ENCODE data around the gene HECTD4. TPM values are rescaled to one million over a fixed set of nuclear protein-coding genes. Genes with fewer than 3 reads are reported as not detected.
"Not testable (repeated sequence)": the region's sequence is repeated elsewhere in the genome, so short reads cannot be mapped to it uniquely, and the experiment has no call there.

Gene HECTD4
- total RNA-seq, 2 experiments from 2014 or later = 43.2 to 44.7 TPM

- Mint-ChIP-seq H3K36me3 (ENCODE audit: low read depth) (peaks cover 3% of the 10 kb centered on the region), H3K27ac (peak overlapping the region; percentile 25), H3K4me3 (no peak overlapping the region), H3K9me3 (no peaks in the 10 kb centered on the region), H3K4me1 (peaks cover 5% of the 10 kb centered on the region), H3K27me3 (no peaks in the 10 kb centered on the region)
- POLR2A ChIA-PET = no interaction called here
- CTCF ChIA-PET = interaction anchor here (0.6 to 1.3 kb wide), 3 partner anchors 15 to 1903 kb away, joined by 3 to 7 read pairs (median 5); no protein-coding TSS in a partner anchor
- no peak for DNase-seq
Observed at GRCh38 chr12:112167031-112167461, 215.2 kb downstream of the HECTD4 start.

GRCh38 chr12:112166051-112167015, 215.9 kb downstream of the HECTD4 start:
- no peak for DNase-seq
- no peaks in the 10 kb centered on the region for H3K9me3 Mint-ChIP-seq
- no peaks in the 10 kb centered on the region for H3K27me3 Mint-ChIP-seq
- POLR2A ChIA-PET = no interaction called here
- no peak overlapping the region for H3K4me3 Mint-ChIP-seq
- peak overlapping the region; percentile 25 for H3K27ac Mint-ChIP-seq
- CTCF ChIA-PET = interaction anchor here (0.6 to 1.3 kb wide), 3 partner anchors 15 to 1902 kb away, joined by 3 to 7 read pairs (median 5); no protein-coding TSS in a partner anchor
- H3K4me1 Mint-ChIP-seq = peaks cover 5% of the 10 kb centered on the region
- peaks cover 8% of the 10 kb centered on the region for H3K36me3 Mint-ChIP-seq (ENCODE audit: low read depth)

- no peak overlapping the region for H3K4me3 Mint-ChIP-seq
- no peaks in the 10 kb centered on the region for H3K9me3 Mint-ChIP-seq
- no peaks in the 10 kb centered on the region for H3K27me3 Mint-ChIP-seq
- no peak overlapping the region for H3K27ac Mint-ChIP-seq
- H3K36me3 Mint-ChIP-seq (ENCODE audit: low read depth) = peaks cover 14% of the 10 kb centered on the region
- no peak for DNase-seq
- CTCF ChIA-PET = interaction anchor here (3.0 kb wide), 1 partner anchor 13 kb away, joined by 12 read pairs; no protein-coding TSS in a partner anchor
- POLR2A ChIA-PET = no interaction called here
- peaks cover 5% of the 10 kb centered on the region for H3K4me1 Mint-ChIP-seq
Observed at GRCh38 chr12:112165624-112166023, 216.6 kb downstream of the HECTD4 start.

GRCh38 chr12:112164011-112164660, 218.1 kb downstream of the HECTD4 start:
- ChIA-PET POLR2A (no interaction called here), CTCF (interaction anchor here (1.4 to 3.0 kb wide), 2 partner anchors 11 to 12 kb away, joined by 4 to 12 read pairs; no protein-coding TSS in a partner anchor)
- Mint-ChIP-seq H3K27me3 (no peaks in the 10 kb centered on the region), H3K36me3 (ENCODE audit: low read depth) (peaks cover 25% of the 10 kb centered on the region), H3K4me3 (no peak overlapping the region), H3K9me3 (no peaks in the 10 kb centered on the region), H3K4me1 (peaks cover 7% of the 10 kb centered on the region), H3K27ac (no peak overlapping the region)
- no peak for DNase-seq

GRCh38 chr12:112163471-112163991, 218.7 kb downstream of the HECTD4 start:
- H3K27ac Mint-ChIP-seq = no peak overlapping the region
- peaks cover 31% of the 10 kb centered on the region for H3K36me3 Mint-ChIP-seq (ENCODE audit: low read depth)
- no peaks in the 10 kb centered on the region for H3K27me3 Mint-ChIP-seq
- no peaks in the 10 kb centered on the region for H3K9me3 Mint-ChIP-seq
- ChIA-PET CTCF (interaction anchor here (1.4 to 3.0 kb wide), 2 partner anchors 10 to 13 kb away, joined by 4 to 12 read pairs; no protein-coding TSS in a partner anchor), POLR2A (no interaction called here)
- no peak overlapping the region for H3K4me3 Mint-ChIP-seq
- no peak for DNase-seq
- H3K4me1 Mint-ChIP-seq = peaks cover 14% of the 10 kb centered on the region

GRCh38 chr12:112163056-112163455, 219.2 kb downstream of the HECTD4 start:
- DNase-seq = no peak
- H3K9me3 Mint-ChIP-seq = peaks cover 3% of the 10 kb centered on the region
- POLR2A ChIA-PET = no interaction called here
- CTCF ChIA-PET = interaction anchor here (1.4 to 3.0 kb wide), 3 partner anchors 10 to 15 kb away, joined by 4 to 12 read pairs (median 4); no protein-coding TSS in a partner anchor
- H3K27ac Mint-ChIP-seq = no peak overlapping the region
- H3K36me3 Mint-ChIP-seq (ENCODE audit: low read depth) = peaks cover 36% of the 10 kb centered on the region
- H3K4me3 Mint-ChIP-seq = no peak overlapping the region
- H3K4me1 Mint-ChIP-seq = peaks cover 18% of the 10 kb centered on the region
- no peaks in the 10 kb centered on the region for H3K27me3 Mint-ChIP-seq

GRCh38 chr12:112162241-112162790, 219.9 kb downstream of the HECTD4 start:
- Mint-ChIP-seq H3K36me3 (ENCODE audit: low read depth) (peaks cover 44% of the 10 kb centered on the region), H3K27me3 (no peaks in the 10 kb centered on the region), H3K4me1 (peaks cover 25% of the 10 kb centered on the region), H3K9me3 (peaks cover 10% of the 10 kb centered on the region), H3K27ac (peak overlapping the region; percentile 50), H3K4me3 (no peak overlapping the region)
- POLR2A ChIA-PET = no interaction called here
- no peak for DNase-seq
- CTCF ChIA-PET = interaction anchor here (1.4 to 1.5 kb wide), 2 partner anchors 14 kb away, joined by 4 read pairs; no protein-coding TSS in a partner anchor

- Mint-ChIP-seq H3K4me3 (no peak overlapping the region), H3K27ac (peak overlapping the region; percentile 36), H3K36me3 (ENCODE audit: low read depth) (peaks cover 50% of the 10 kb centered on the region), H3K4me1 (peaks cover 25% of the 10 kb centered on the region), H3K27me3 (no peaks in the 10 kb centered on the region), H3K9me3 (peaks cover 10% of the 10 kb centered on the region)
- POLR2A ChIA-PET = no interaction called here
- CTCF ChIA-PET = interaction anchor here (1.5 kb wide), 1 partner anchor 13 kb away, joined by 4 read pairs; no protein-coding TSS in a partner anchor
- no peak for DNase-seq
Observed at GRCh38 chr12:112161711-112162110, 220.5 kb downstream of the HECTD4 start.

GRCh38 chr12:112160611-112161010, 221.6 kb downstream of the HECTD4 start:
- no peak for DNase-seq
- CTCF ChIA-PET = interaction anchor here (1.1 to 1.6 kb wide), 2 partner anchors 10 to 15 kb away, joined by 3 to 7 read pairs; no protein-coding TSS in a partner anchor
- H3K36me3 Mint-ChIP-seq (ENCODE audit: low read depth) = peaks cover 61% of the 10 kb centered on the region
- no peak overlapping the region for H3K27ac Mint-ChIP-seq
- POLR2A ChIA-PET = no interaction called here
- H3K4me3 Mint-ChIP-seq = no peak overlapping the region
- H3K9me3 Mint-ChIP-seq = peaks cover 10% of the 10 kb centered on the region
- peaks cover 26% of the 10 kb centered on the region for H3K4me1 Mint-ChIP-seq
- no peaks in the 10 kb centered on the region for H3K27me3 Mint-ChIP-seq

GRCh38 chr12:112159146-112159541, 223.1 kb downstream of the HECTD4 start:
- peaks cover 72% of the 10 kb centered on the region for H3K36me3 Mint-ChIP-seq (ENCODE audit: low read depth)
- H3K27ac Mint-ChIP-seq = peak overlapping the region; percentile 81
- no peak overlapping the region for H3K4me3 Mint-ChIP-seq
- no peak for DNase-seq
- H3K9me3 Mint-ChIP-seq = peaks cover 10% of the 10 kb centered on the region
- no peaks in the 10 kb centered on the region for H3K27me3 Mint-ChIP-seq
- ChIA-PET POLR2A (no interaction called here), CTCF (interaction anchor here (1.6 kb wide), 1 partner anchor 9 kb away, joined by 7 read pairs; no protein-coding TSS in a partner anchor)
- peaks cover 26% of the 10 kb centered on the region for H3K4me1 Mint-ChIP-seq

- H3K4me3 Mint-ChIP-seq, CTCF ChIA-PET, H3K27me3 Mint-ChIP-seq, POLR2A ChIA-PET: not testable (repeated sequence)
- peaks cover 10% of the 10 kb centered on the region for H3K9me3 Mint-ChIP-seq
- peak; percentile 34 for DNase-seq
- H3K4me1 Mint-ChIP-seq = peaks cover 26% of the 10 kb centered on the region
- peaks cover 76% of the 10 kb centered on the region for H3K36me3 Mint-ChIP-seq (ENCODE audit: low read depth)
- peak overlapping the region; percentile 81 for H3K27ac Mint-ChIP-seq
Observed at GRCh38 chr12:112158461-112159145, 223.6 kb downstream of the HECTD4 start.

- no peaks in the 10 kb centered on the region for H3K27me3 Mint-ChIP-seq
- H3K36me3 Mint-ChIP-seq (ENCODE audit: low read depth) = peaks cover 73% of the 10 kb centered on the region
- ChIA-PET CTCF (interaction anchor here (1.1 to 3.2 kb wide), 2 partner anchors 10 kb away, joined by 6 to 12 read pairs; no protein-coding TSS in a partner anchor), POLR2A (no interaction called here)
- no peak for DNase-seq
- peaks cover 10% of the 10 kb centered on the region for H3K9me3 Mint-ChIP-seq
- no peak overlapping the region for H3K4me3 Mint-ChIP-seq
- no peak overlapping the region for H3K27ac Mint-ChIP-seq
- peaks cover 16% of the 10 kb centered on the region for H3K4me1 Mint-ChIP-seq
Observed at GRCh38 chr12:112153893-112154219, 228.4 kb downstream of the HECTD4 start.
